ENCODE data around the gene SHANK3.
A peak's percentile ranks its signal among the peaks of the same experiment; 100 is the strongest.
"Not testable (repeated sequence)": the region's sequence is repeated elsewhere in the genome, so short reads cannot be mapped to it uniquely, and the experiment has no call there.

SHANK3 gene

DNA sequence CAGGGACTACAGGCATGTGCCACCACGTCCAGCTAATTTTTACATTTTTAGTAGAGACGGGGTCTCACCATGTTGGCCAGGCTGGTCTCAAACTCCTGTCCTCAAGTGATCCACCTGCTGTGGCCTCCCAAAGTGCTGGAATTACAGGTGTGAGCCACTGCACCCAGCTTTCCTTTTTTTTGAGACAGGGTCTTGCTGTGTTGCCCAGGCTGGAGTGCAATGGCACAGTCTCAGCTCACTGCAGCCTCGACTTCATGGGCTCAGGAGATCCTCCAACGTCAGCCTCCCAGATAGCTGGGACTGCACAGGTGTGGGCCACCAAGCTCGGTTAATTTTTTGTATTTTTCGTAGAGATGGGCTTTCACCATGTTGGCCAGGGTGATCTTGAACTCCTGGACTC is 18.0 kb upstream of the SHANK3 start:
- not testable (repeated sequence) for DNase-seq

- no peak for DNase-seq
Measured at GRCh38 chr22:50656122-50657070, 16.2 kb upstream of the SHANK3 start.

GRCh38 chr22:50657925-50658324 is 14.7 kb upstream of the SHANK3 start:
- no peak for DNase-seq

GRCh38 chr22:50659711-50660110 is 12.9 kb upstream of the SHANK3 start:
- not testable (repeated sequence) for DNase-seq

GRCh38 chr22:50660306-50660705 is 12.3 kb upstream of the SHANK3 start:
- DNase-seq, result no peak

GRCh38 chr22:50665212-50665611 is 7.4 kb upstream of the SHANK3 start:
- no peak for DNase-seq

DNA sequence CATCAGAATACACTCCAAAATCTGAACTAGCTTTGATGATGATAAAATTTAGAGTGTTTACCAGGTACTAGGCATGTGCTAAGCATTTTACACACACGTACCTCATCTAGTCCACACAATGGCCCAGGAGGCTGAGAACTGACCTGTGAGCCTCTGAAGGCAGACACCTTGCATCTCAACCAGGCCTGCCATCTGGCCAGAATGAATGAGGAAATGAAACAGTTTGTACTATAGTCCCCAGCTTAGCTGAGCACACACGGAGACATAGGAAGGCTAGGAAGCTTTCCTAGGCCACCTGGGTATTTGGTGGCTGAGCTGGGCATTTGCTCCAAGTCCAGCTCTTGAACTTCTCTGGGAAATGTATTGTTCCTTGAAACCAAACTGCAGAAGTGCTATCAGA is 6.9 kb upstream of the SHANK3 start:
- DNase-seq, result no peak

- no peak for DNase-seq
Measured at GRCh38 chr22:50670513-50670912, 2.1 kb upstream of the SHANK3 start.

DNA sequence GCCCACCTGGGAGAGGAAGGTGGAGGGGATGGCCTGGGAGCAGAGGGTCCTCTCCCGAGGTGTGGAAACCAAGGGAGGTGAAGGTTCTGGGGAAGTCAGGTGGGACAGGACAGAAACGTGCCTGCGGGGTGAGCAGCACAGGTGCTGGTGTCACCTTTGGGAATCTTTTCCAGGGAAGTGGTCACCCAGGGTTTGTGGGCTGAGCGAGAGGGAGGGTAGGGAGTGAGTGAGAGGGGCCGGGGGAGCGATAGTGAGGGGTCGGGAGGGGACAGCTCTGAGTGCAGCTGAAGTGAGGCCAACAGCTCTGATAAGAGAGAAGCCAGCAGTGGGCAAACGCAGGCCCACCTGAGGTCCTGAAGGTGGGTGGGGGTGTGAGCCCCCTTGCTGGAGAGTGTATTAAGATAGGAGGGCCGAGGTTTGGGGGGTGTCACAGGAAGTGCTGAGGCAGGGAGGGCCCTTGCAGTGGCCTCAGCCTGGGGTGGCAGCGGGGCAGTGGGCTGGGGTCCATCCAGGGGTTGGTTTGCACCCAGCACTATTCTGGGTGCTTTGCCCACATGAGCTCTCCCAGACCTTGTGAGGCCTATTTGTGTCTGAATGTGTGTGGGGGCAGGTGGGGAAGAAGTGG is 1.6 kb upstream of the SHANK3 start:
- DNase-seq, result no peak

DNA sequence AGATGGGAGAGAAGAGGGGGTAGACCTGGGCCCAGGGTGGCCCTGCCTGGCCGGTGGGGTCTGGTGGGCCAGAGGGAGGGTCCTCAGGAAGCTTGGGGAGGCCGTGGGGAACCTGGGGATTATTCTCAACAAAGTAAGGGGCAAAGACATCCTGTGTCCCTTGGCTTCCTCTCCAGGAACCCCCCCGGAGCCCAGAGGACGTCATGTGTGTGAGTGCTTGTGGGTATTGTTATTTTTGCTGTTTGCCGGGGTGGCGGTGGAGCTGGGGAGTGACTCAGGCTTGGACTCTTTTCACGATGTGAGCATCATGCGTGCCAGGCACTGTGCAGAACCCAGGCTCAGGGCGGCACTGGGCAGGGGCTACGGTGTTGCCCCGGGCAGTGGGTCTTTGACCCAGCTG is 982 bp upstream of the SHANK3 start:
- DNase-seq, result no peak

DNA sequence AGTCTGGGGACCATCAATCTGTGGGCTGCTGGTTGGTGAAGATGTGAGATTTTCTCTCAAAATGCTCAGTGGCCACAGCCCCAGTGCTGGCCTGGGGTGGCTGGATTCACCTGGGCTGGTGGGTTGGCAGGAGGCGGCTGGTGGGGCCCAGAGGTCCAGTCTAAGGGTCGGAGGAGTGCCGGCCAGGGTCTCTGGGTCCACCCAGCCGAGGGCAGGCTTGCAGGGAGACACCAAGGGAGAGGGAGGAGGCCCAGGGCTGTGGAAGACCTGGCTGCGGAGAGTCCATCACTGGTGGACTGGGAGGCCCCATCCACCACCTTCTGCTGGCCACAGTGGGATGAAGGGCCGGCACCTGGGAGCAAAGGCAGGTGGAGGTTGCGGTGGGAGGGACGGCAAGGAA is 582 bp upstream of the SHANK3 start:
- DNase-seq, result no peak

DNA sequence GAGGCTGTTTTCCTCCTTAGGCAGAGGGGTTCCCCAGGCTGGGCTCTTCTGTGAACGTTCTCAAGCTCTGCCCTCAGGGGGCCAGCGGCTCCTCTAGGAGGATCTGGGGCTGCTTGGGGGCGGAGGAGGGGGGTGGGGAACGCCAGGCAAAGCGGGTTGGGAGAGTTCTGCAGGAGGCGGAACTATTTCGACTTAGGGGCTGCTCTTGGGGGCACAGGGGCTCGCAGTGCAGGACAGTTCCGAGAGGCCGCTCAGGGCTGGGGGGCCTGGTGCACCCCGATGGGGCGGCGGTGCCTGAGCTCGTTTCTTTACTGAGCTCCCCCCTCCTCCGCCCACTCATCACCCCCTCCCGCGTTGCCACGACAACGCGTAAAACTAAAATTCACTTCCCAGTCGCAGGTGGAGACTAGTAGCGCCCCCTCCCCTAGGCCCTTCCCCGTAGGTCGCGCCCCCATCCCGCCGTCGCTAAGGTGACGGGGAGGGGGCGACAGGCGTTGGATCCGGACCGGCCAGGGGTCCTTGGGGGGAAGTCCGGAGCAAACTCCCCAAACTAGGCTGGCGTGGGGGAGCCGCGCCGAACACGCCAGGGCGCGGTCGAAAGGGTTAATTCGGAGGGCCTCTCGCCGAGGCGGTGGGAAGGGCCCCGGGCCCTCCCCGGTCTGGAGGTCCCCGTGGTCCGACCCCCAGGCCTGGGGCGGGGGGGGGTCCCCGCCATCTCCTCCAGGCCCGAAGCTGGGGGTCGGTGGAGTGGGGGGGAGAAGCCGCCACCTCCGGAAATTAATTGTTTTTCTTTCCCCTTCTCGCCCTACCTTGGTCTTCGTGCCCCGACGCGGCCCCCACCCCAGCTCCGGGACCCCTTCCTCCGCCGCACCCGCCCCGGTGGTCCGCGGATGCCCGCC is 857 bp downstream of the SHANK3 start:
- DNase-seq, result no peak

DNA sequence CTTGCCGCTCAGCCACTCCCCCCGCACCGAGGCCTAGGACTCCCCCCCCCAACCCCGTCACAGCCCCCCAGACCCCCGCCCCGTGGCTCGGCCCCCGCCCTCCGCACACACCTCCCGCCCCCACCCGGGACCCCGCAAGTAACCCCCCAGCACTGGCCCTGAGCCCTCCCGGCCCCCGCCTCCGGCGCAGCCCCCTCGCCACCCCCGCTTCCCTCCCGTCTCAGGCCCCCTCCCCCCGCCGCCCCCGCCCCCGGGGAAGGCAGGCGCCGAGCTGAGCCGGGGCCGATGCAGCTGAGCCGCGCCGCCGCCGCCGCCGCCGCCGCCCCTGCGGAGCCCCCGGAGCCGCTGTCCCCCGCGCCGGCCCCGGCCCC is 1.5 kb downstream of the SHANK3 start:
- no peak for DNase-seq

- DNase-seq, result peak; percentile 58
Measured at GRCh38 chr22:50674606-50675552, 2.3 kb downstream of the SHANK3 start.

GRCh38 chr22:50675553-50676179 is 3.0 kb downstream of the SHANK3 start:
- DNase-seq, result no peak

DNA sequence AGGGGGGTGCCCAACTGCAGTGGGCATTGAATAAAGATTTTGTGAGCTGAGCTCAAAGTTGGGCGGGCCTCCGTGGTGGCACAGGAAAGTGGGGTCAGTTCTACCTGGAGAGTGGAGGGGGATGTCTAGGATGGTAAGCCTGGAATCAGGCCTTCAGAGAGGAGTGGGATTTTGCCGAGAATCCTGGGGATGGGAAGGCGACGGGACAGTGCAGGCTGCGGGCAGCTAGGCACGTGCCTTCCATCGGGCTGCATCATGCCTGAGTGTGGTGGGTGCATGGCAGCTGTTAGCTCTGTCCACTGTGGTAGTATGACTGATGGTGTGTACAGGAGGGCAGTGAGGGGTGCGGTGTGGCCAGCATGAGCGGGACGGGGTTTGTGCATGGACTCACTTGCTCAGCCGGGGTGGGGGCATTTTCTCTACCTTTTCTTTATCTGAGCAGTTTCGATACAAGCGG is 3.6 kb downstream of the SHANK3 start:
- DNase-seq, result no peak

DNA sequence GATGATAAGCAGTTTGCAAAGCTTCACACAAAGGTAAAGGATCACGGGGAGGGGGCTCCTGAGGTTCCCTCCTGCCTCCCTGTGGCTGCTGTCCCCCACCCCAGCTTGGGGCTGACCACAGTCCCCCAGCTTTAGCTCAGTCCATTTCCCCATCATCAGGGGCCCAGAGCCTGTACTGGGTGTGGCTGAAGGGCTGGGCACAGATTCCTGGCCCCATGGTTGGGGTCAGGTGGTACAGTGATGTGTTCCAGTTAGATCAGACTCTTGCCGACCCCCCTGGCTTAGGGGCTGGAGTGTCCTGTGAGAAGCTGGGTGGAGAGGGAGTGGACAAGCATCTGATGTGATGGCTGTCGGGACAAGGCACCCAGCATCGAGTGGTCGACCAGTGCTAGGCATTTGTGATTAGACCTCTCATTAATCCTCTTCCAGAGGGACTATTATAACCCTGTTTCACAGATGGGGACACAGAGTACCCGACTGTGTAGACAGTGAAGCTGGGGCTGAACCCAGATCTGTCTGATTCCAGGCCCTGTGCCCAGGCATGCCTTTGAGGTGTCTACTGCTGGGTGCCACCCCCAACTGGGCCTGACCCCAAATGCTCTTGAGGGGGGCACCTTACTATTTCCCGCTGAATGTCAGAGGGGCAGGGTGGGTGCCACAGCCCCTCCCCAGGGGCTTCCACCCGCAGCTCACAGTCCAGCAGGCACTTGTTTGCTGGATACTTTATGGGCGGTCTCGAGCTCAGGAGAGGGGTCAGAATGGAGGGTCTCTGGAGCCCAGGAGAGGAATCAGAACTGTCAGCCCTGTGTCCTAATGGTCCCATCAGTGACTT is 4.3 kb downstream of the SHANK3 start:
- no peak for DNase-seq

DNA sequence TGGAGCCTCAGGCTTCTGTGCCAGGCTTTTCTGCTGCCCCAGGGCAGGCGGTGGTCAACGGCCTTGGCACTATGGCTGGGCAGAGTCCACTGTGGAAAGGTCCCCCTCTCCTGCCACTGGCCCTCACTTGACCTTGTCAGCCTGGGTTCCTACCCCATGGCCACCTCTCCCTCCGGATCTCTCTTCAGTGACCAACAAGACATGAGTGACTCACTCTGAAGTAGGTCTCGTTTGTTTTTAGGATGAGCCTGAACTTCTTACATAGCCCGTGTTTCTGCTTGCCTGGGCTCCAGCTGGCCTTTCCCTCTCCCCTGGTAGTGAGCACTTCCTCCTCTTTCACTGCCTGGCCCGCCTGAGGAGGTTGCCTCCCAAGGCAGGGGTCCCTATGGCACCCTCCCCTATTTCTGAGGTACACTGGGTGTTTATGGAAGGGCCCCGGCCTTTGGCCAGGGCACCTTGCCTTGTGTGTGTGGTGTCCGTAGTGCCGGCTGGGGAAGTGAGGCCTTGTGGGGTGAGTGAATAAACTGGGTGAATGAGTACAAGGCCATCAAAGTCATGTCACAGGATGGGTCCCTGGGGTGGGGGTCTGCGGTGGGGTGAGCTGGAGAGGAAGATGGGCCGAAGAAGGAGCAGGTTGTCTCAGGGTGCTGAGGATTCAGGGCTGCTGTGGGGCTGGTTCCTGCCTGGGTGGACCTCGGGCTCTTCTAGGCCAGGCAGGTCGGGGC is 5.0 kb downstream of the SHANK3 start:
- no peak for DNase-seq

GRCh38 chr22:50678218-50678650 is 5.6 kb downstream of the SHANK3 start:
- no peak for DNase-seq
